ENCODE data around the gene SORCS3.

SORCS3 gene

DNA sequence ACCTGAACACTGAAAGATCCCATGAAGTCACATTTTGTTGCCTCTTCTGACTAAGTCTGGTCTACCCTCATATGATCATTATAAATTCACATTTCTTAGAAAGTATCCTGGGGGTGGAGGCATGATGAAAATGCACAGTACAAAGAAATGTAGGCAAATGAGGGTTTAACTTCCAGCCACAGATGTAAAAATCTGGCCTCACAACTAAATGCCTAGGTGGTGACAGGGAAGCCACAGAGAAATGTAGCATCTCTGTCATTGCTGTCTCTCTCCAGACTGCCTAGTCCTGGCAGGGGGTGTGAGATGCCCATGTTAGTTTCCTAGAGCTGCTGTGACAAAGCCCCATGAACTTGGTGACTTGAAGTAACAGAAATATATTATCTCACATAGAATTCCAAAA is 395.9 kb downstream of the SORCS3 start:
- DNase-seq (ENCODE audit: low read depth), result no peak
- no peak for TF ChIP-seq POLR2A (IDR thresholded peaks at IDR 0.05; ENCODE audit: extremely low read depth, insufficient read length)
- TF ChIP-seq MYC (IDR thresholded peaks at IDR 0.05; ENCODE audit: low read depth, low read length), result no peak
- TF ChIP-seq, protein P1, sequence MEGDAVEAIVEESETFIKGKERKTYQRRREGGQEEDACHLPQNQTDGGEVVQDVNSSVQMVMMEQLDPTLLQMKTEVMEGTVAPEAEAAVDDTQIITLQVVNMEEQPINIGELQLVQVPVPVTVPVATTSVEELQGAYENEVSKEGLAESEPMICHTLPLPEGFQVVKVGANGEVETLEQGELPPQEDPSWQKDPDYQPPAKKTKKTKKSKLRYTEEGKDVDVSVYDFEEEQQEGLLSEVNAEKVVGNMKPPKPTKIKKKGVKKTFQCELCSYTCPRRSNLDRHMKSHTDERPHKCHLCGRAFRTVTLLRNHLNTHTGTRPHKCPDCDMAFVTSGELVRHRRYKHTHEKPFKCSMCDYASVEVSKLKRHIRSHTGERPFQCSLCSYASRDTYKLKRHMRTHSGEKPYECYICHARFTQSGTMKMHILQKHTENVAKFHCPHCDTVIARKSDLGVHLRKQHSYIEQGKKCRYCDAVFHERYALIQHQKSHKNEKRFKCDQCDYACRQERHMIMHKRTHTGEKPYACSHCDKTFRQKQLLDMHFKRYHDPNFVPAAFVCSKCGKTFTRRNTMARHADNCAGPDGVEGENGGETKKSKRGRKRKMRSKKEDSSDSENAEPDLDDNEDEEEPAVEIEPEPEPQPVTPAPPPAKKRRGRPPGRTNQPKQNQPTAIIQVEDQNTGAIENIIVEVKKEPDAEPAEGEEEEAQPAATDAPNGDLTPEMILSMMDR (IDR thresholded peaks at IDR 0.05; ENCODE audit: low read depth, low read length), result no peak
- TF ChIP-seq, protein P2, sequence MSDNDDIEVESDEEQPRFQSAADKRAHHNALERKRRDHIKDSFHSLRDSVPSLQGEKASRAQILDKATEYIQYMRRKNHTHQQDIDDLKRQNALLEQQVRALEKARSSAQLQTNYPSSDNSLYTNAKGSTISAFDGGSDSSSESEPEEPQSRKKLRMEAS (IDR thresholded peaks at IDR 0.05; ENCODE audit: low read depth, low read length), result no peak
- no peak overlapping the region for H3K4me3 ChIP-seq (ENCODE audit: low read depth, low read length)

DNA sequence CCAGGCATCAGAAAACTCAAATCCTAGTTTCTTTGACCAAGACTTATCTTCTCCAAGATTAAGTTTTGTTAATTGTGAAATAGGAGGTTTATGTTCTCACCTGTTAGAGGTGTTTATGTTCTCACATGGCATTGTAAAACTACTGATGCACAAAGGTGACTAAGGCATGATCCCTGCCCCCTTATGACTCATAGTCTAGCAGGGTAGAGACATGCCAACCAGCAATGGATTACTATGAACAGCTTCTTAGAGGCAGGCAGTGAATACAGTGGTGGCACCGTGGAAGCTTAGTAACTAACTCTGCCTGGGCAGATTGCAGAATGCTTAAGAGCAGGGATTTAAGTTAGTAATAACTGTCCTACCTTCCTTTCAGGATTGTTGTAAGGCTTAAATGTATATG is 400.9 kb downstream of the SORCS3 start:
- TF ChIP-seq, protein P1 (IDR thresholded peaks at IDR 0.05; ENCODE audit: low read depth, low read length), result no peak
- no peak for TF ChIP-seq MYC (IDR thresholded peaks at IDR 0.05; ENCODE audit: low read depth, low read length)
- TF ChIP-seq POLR2A (IDR thresholded peaks at IDR 0.05; ENCODE audit: extremely low read depth, insufficient read length), result no peak
- TF ChIP-seq, protein P2 (IDR thresholded peaks at IDR 0.05; ENCODE audit: low read depth, low read length), result no peak
- no peak for DNase-seq (ENCODE audit: low read depth)
- H3K4me3 ChIP-seq (ENCODE audit: low read depth, low read length), result no peak overlapping the region

DNA sequence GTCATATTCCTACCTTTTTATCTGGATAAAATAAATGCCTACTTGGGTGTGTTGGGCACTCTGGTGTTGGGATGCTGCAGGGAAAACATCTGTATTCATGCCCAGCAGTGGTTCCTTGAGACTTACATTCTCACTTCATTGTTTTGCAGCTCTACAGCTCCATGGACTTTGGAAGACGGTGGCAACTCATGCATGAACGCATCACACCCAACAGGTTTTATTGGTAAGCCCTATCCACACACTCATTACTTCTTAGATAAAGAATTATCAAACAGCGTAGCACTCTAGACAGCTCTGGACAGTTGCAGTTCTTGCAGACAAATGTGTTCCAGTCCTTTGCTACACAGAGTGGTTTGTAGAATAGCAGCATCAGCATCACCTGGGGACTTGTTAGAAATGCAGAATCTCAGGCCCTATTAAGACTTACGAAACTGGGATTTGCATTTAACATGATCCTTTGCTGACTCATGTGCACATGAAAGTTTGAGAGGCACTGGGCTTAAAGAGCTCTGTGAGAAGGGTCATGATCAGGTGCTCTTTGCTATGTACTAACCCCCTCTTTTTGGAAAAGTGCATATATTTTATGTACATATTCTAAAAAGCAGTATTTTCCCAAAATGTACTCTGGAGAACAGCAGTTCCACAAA is 401.9 kb downstream of the SORCS3 start:
- DNase-seq (ENCODE audit: low read depth), result no peak
- no peak overlapping the region for H3K4me3 ChIP-seq (ENCODE audit: low read depth, low read length)
- TF ChIP-seq MYC (IDR thresholded peaks at IDR 0.05; ENCODE audit: low read depth, low read length) (no peak), POLR2A (IDR thresholded peaks at IDR 0.05; ENCODE audit: extremely low read depth, insufficient read length) (no peak)
- TF ChIP-seq, protein P2 (IDR thresholded peaks at IDR 0.05; ENCODE audit: low read depth, low read length), result no peak
- TF ChIP-seq, protein P1 (IDR thresholded peaks at IDR 0.05; ENCODE audit: low read depth, low read length), result no peak

DNA sequence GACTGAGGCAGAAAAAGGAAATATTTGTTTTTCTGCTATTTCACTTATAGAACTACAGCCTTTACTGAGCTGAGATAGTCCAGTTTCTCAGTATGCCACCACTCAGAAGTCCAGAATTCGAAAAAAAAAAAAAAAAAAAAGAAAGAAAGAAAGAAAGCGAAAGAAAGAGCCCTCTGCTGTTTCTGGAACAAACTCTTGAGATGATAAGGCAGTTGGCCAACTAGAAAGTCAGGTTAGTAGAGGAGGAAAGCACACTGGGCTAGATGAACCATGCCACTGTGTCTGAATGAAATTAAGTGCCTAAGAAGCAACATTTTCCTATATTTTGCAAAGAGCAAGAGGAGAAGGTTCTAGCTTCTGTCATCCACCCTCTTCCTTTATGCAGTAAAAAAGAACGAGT is 403.8 kb downstream of the SORCS3 start:
- no peak for DNase-seq (ENCODE audit: low read depth)
- no peak for TF ChIP-seq MYC (IDR thresholded peaks at IDR 0.05; ENCODE audit: low read depth, low read length)
- TF ChIP-seq, protein P1 (IDR thresholded peaks at IDR 0.05; ENCODE audit: low read depth, low read length), result no peak
- TF ChIP-seq, protein P2 (IDR thresholded peaks at IDR 0.05; ENCODE audit: low read depth, low read length), result no peak
- TF ChIP-seq POLR2A (IDR thresholded peaks at IDR 0.05; ENCODE audit: extremely low read depth, insufficient read length), result no peak
- no peak overlapping the region for H3K4me3 ChIP-seq (ENCODE audit: low read depth, low read length)

DNA sequence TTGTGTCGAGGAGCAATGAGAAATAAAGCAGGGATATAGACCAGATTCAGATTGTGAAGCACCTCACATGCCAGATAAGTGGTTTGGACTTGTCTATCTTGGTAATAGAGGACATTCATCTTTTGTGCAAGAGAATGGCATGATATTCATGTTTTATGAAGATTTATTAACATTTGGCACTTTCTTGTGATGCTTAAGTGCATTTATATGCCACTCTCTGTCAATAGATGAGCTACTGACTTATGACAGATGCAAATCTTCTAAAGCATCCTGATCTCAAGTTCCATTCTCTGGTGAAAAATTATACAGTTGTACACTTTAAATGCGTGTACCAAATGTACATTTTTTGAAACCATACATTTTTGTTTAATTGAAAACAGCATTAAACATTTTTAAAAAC is 415.3 kb downstream of the SORCS3 start:
- TF ChIP-seq POLR2A (IDR thresholded peaks at IDR 0.05; ENCODE audit: extremely low read depth, insufficient read length) (no peak), MYC (IDR thresholded peaks at IDR 0.05; ENCODE audit: low read depth, low read length) (no peak)
- TF ChIP-seq, protein P2 (IDR thresholded peaks at IDR 0.05; ENCODE audit: low read depth, low read length), result no peak
- TF ChIP-seq, protein P1 (IDR thresholded peaks at IDR 0.05; ENCODE audit: low read depth, low read length), result no peak
- H3K4me3 ChIP-seq (ENCODE audit: low read depth, low read length), result no peak overlapping the region
- no peak for DNase-seq (ENCODE audit: low read depth)
